Kidney epithelial cell (primary cell): ENCODE measurements around the gene BICRAL. TPM values are rescaled to one million over a fixed set of nuclear protein-coding genes. Genes with fewer than 3 reads are reported as not detected.

Experiments used
- DNase-seq: peaks from one replicate; pipeline ENCODE4 v3.0.0-alpha.2; 2010; ENCODE audit warnings: low read depth
- H3K27me3 ChIP-seq: 2 replicates; pipeline ENCODE4 v1.6.0; 2011; ENCODE audit warnings: low read length; ENCODE audit not compliant: control insufficient read depth, insufficient read depth
- H3K36me3 ChIP-seq: 2 replicates; pipeline ENCODE4 v1.5.1; 2011; ENCODE audit warnings: low read length; ENCODE audit not compliant: control insufficient read depth, insufficient read depth
- H3K4me3 ChIP-seq: 2 replicates; pipeline ENCODE4 v1.5.1; 2011; ENCODE audit warnings: low read depth, mild to moderate bottlenecking, control low read depth, low read length
- total RNA-seq: library from RNA; depleted of rRNA; stranded (reverse); fragments of >200 nt; gene quantifications from 2 replicates; pipeline ENCODE4 v1.2.3, GENCODE V29; 2015
- TF ChIP-seq, protein P1 (sequence below): IDR thresholded peaks from 2 replicates; pipeline ENCODE4 v1.5.1; 2011; ENCODE audit warnings: mild to moderate bottlenecking, moderate library complexity, low read length, control low read depth, inconsistent platforms; ENCODE audit not compliant: insufficient read depth, poor library complexity, severe bottlenecking

Gene BICRAL
- total RNA-seq, 1 donor from 2014 or later = 5.2 TPM

DNA sequence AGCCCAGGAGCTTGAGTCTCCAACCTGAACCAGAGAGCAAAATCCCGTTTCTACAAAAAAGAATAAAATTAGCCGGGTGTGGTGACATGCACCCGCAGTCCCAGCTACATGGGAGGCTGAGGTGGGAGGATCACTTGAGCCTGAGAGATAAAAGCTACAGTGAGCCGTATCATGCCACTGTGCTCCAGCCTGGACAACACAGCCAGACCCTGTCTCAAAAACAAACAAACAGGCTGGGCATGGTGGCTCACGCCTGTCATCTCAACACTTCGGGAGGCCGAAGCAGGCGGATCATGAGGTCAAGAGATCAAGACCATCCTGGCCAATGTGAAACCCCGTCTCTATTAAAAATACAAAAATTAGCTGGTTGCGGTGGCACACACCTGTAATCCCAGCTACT is 122.6 kb downstream of the BICRAL start:
- Histone ChIP-seq H3K36me3 (no peaks in the 10 kb centered on the region), H3K27me3 (peaks cover 2% of the 10 kb centered on the region), H3K4me3 (no peak overlapping the region)
- TF ChIP-seq, protein P1, sequence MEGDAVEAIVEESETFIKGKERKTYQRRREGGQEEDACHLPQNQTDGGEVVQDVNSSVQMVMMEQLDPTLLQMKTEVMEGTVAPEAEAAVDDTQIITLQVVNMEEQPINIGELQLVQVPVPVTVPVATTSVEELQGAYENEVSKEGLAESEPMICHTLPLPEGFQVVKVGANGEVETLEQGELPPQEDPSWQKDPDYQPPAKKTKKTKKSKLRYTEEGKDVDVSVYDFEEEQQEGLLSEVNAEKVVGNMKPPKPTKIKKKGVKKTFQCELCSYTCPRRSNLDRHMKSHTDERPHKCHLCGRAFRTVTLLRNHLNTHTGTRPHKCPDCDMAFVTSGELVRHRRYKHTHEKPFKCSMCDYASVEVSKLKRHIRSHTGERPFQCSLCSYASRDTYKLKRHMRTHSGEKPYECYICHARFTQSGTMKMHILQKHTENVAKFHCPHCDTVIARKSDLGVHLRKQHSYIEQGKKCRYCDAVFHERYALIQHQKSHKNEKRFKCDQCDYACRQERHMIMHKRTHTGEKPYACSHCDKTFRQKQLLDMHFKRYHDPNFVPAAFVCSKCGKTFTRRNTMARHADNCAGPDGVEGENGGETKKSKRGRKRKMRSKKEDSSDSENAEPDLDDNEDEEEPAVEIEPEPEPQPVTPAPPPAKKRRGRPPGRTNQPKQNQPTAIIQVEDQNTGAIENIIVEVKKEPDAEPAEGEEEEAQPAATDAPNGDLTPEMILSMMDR = no peak
- DNase-seq = no peak

DNA sequence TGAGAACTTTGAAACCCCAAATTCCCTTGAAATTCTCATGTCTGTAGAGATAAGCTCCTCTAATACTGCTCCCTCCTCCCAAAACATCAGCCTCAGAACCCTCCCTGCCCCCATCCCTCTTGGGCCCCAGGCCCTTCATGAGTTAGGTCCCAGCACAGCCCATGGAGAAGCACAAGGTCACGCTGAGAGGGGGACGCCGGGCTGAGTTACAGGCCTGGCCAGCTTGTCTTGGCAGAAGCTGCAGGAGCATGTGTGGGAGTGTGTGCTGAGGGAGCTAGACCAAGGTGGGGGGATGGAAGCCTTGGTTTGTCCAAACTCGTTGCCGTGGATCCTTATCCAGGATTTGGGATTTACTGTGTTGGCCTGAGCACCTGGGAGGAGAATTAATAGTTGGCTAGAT is 125.5 kb downstream of the BICRAL start:
- H3K27me3 ChIP-seq = peaks cover 2% of the 10 kb centered on the region
- TF ChIP-seq, protein P1 = no peak
- no peak overlapping the region for H3K4me3 ChIP-seq
- DNase-seq = no peak
- no peaks in the 10 kb centered on the region for H3K36me3 ChIP-seq

DNA sequence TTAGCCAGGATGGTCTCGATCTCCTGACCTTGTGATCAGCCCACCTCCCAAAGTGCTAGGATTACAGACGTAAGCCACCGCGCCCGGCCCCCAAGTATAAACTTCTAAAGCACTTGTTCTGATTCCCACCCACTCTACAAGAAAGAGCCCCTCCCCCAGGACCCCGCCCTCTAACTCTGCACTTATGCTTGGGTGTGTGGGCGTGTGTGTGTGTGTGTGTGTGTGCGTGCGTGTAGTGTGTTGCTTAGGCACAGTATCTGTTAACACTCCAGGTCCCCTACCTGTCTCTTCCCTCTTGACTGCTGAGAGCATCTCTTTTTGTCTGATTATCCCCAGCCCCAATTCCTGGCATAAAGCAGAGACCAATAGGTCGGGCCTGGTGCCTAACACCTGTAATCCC is 128.0 kb downstream of the BICRAL start:
- TF ChIP-seq, protein P1 = no peak
- no peak for DNase-seq

DNA sequence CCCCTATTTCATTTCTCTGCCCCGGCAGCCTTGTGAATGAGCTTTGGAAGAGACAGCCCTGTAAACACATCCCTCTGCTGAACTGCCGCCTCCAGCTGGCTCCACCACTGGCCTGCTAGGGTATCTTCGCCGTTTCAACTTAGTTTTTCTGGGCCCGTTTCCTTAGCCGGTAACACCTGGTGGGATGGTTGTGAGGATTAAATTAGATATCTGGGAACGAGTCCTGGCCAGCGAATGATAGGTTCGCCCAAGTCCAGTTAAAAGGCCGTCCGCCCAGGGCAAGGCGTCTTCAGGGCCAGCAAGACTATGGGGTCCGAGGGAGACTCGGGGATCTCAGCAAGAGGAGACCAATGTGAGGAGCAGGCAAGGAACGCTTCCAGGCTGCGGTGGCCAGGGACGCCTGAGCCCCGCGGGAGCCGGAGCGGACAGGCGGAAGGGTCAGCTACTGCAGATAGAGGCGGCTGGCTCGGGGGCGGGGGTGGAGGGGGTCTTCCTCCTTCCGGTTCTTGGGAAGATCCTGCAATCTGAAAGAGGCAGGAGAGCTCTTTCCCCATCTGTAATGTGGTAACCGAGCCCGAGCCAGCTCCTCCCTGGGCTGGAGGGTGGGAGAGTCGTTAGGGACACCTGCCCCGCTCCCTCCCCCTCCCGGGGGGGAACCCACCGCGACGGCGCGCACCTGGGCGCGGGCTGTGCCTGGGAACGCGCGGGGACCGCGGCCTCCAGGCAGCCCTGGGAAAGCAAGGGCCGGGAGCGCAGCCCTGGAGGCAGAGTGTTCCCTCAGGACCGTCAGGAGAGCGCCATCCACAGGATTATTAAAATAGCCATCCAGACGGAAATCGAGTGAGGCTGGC is 129.5 kb downstream of the BICRAL start:
- TF ChIP-seq, protein P1 = peak; percentile 11
- no peak for DNase-seq
- no peaks in the 10 kb centered on the region for H3K36me3 ChIP-seq
- H3K27me3 ChIP-seq = peaks cover 2% of the 10 kb centered on the region
- H3K4me3 ChIP-seq = peak overlapping the region; percentile 7

More for the DNA sequence above, 128.0 kb downstream of the BICRAL start:
- peaks cover 2% of the 10 kb centered on the region for H3K27me3 ChIP-seq
- H3K4me3 ChIP-seq = no peak overlapping the region
- H3K36me3 ChIP-seq = no peaks in the 10 kb centered on the region

DNA sequence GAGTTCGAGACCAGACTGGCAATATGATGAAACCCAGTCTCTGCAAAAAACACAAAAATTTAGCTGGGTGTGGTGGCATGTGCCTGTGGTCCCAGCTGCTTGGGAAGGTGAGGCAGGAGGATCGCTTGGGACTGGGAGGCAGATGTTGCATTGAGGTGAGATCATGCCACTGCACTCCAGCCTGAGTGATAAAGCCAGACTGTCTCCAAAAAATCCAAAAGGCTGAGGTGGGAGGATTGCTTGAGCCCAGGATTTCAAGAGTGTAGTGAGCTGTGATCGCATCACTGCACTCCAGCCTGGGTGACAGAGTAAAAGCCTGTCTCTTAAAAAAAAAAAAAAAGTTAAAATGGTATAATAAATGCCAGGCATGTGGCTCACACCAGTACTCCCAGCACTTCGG is 132.7 kb downstream of the BICRAL start:
- Histone ChIP-seq H3K27me3 (no peaks in the 10 kb centered on the region), H3K36me3 (no peaks in the 10 kb centered on the region), H3K4me3 (no peak overlapping the region)
- DNase-seq = no peak
- TF ChIP-seq, protein P1 = no peak

DNA sequence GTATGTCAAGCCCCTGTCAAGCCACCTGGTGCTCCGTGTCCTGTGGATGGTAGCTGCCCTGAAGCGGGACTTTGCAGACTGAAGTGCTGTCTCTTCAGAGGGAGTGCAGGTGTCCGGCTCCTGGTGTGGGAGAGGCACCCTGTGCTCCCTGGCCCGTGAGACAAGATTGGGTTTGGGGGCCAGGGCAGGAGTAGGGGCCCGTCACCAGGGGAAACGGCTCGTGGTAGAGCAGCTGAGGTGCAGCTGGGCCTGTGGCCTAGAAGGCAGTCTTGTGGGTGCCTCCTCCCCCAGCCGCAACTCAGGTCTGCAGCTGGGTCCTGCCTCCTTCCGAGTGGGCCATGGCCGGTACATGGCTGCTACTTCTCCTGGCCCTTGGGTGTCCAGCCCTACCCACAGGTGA is 133.9 kb downstream of the BICRAL start, which contains the start of gene PTCRA:
Gene PTCRA, plus strand, starts transcription at position 322 of the 400 bp plus-strand sequence. Its CDS starts 17 bp downstream, at position 339.
- no peaks in the 10 kb centered on the region for H3K27me3 ChIP-seq
- DNase-seq = no peak
- H3K36me3 ChIP-seq = no peaks in the 10 kb centered on the region
- TF ChIP-seq, protein P1 = no peak
- no peak within 1 kb of the TSS for H3K4me3 ChIP-seq
